Measurements from ENCODE around the gene LINGO1. TPM values are rescaled to one million over a fixed set of nuclear protein-coding genes. Genes with fewer than 3 reads are reported as not detected.
A peak's percentile ranks its signal among the peaks of the same experiment; 100 is the strongest.

Gene LINGO1
- total and polyA plus RNA-seq, 9 of the 15 experiments (the other 6 are each of a cell fraction or from before 2014, with no cell fraction given), result 0.07 to 15.3 (median 2.1) TPM

GRCh38 chr15:77621847-77622208 lies 10.9 kb downstream of the LINGO1 start:
- DNase-seq (ENCODE audit: extremely low read depth in 1 of 4, low spot score in 3 of 4), result no peak
- Histone ChIP-seq H3K9ac (ENCODE audit: insufficient read depth in 1 of 2, low read depth in 2 of 2, low read length in 2 of 2) (peak overlapping the region; percentile 72 to 81), H3K9me3 (replicated peaks; ENCODE audit: control insufficient read depth, insufficient read depth, low read depth, low read length) (no peaks in the 10 kb centered on the region), H4K20me1 (replicated peaks; ENCODE audit: control insufficient read depth, insufficient read depth, low read length) (no peaks in the 10 kb centered on the region), H2AFZ (ENCODE audit: low read depth, low read length) (peak overlapping the region; percentile 89), H3K4me3 (no peak overlapping the region), H3K36me3 (ENCODE audit: control insufficient read depth, insufficient read depth, low read length) (no peaks in the 10 kb centered on the region; the same call in 2 of the 3 replicates), H3K4me2 (ENCODE audit: insufficient read depth, low read length) (peak overlapping the region; percentile 76), H3K9me1 (ENCODE audit: control insufficient read depth, insufficient read depth, low read length) (no peaks in the 10 kb centered on the region), H3K27me3 (ENCODE audit: control insufficient read depth in 2 of 2, insufficient read depth in 2 of 2, low read length in 2 of 2) (no peaks in the 10 kb centered on the region), H3K4me1 (replicated peaks in 1 of 2; ENCODE audit: control insufficient read depth in 2 of 2, insufficient read depth in 2 of 2, low read length in 2 of 2) (peaks cover 44 to 66% of the 10 kb centered on the region in 2 experiments), H3K27ac (ENCODE audit: extremely low read depth, low read depth, low read length) (peak overlapping the region; percentile 86), H3K79me2 (ENCODE audit: control insufficient read depth, insufficient read depth, low read length) (peaks cover 27% of the 10 kb centered on the region; the same call in 2 of the 3 replicates)
- in situ Hi-C loops (cut with MboI), result no loop called here
- 73% methylated on average over 9 of the region's 16 CpGs for WGBS (ENCODE audit: insufficient coverage, low coverage, missing lambda C conversion rate)
- intact Hi-C loops (cut with micrococcal nuclease), result no loop called here
- BruUV-seq (replicated peaks), result no TSS peak
- FAIRE-seq, result peak; percentile 19
- ChIA-PET POLR2A (interaction anchor here (0.6 to 1.5 kb wide), 2 partner anchors 11 to 46 kb away, joined by 3 to 5 read pairs; partner anchors contain the start of gene LINGO1), CTCF (ENCODE audit: low intra/inter-chr PET ratio) (no interaction called here)
- TF ChIP-seq ZBTB11 (CRISPR knock-in tag; IDR thresholded peaks at IDR 0.05) (no peak; a peak in 1 of 6 replicates), ZNF592 (IDR thresholded peaks at IDR 0.05) (peak; percentile 31; the same call in 1 of the 2 replicates), BRD9 (IDR thresholded peaks at IDR 0.05; ENCODE audit: low read depth, partially characterized antibody) (peak; percentile 19)
- ATAC-seq, result no peak
